ENCODE measurements around the gene FARP1.

DNA sequence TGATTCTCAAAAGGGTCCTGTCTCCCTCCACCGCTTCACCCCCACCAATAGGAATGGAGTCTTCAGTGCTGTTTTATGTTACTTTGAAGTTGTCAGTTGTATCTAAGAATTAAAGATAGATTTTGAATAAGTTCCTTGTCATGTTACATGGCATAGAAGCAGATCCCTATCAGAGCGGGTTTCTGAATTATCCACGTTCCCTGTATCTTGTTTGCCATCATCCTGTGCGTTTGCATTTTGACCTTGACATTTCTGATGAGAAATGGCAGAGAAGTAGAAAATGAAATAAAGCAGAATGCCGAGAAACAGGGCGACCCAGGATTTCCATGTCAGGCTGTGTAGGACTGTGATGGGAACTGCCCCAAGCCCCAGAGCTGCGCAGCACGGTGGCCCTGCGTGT is 154.9 kb downstream of the FARP1 start:
- TF ChIP-seq ZNF292 (CRISPR knock-in tag; IDR thresholded peaks at IDR 0.05; ENCODE audit: borderline replicate concordance, low read depth) (no peak), ZSCAN29 (CRISPR knock-in tag; conservative IDR thresholded peaks at IDR 0.05) (no peak), HCFC1 (IDR thresholded peaks at IDR 0.05; ENCODE audit: low read depth, low read length) (no peak), ELF1 (CRISPR knock-in tag; IDR thresholded peaks at IDR 0.05) (no peak), ARNTL (CRISPR knock-in tag; IDR thresholded peaks at IDR 0.05) (no peak), ATF1 (CRISPR knock-in tag; IDR thresholded peaks at IDR 0.05) (no peak), TCF12 (IDR thresholded peaks at IDR 0.05) (no peak), TCF12 (CRISPR knock-in tag; IDR thresholded peaks at IDR 0.05) (no peak), CCDC6 (CRISPR knock-in tag; IDR thresholded peaks at IDR 0.05) (no peak)
- TF ChIP-seq, protein P1, sequence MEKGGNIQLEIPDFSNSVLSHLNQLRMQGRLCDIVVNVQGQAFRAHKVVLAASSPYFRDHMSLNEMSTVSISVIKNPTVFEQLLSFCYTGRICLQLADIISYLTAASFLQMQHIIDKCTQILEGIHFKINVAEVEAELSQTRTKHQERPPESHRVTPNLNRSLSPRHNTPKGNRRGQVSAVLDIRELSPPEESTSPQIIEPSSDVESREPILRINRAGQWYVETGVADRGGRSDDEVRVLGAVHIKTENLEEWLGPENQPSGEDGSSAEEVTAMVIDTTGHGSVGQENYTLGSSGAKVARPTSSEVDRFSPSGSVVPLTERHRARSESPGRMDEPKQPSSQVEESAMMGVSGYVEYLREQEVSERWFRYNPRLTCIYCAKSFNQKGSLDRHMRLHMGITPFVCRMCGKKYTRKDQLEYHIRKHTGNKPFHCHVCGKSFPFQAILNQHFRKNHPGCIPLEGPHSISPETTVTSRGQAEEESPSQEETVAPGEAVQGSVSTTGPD (CRISPR knock-in tag; IDR thresholded peaks at IDR 0.05), result no peak

Data from HepG2 (cell line).